Left ventricle myocardium inferior (tissue), 1 donor: ENCODE data around the gene GCNA. TPM values are rescaled to one million over a fixed set of nuclear protein-coding genes. Genes with fewer than 3 reads are reported as not detected.

Experiments
- DNase-seq: peaks from one replicate; pipeline ENCODE4 v3.0.0-alpha.2; 2020
- H3K27ac ChIP-seq: fragments of 200-600 bp; replicated peaks from 2 replicates; pipeline ENCODE4 v1.8.0; 2021
- H3K27me3 ChIP-seq: fragments of 200-600 bp; 2 replicates; pipeline ENCODE4 v1.8.0; 2021; ENCODE audit warnings: low read depth
- H3K36me3 ChIP-seq: fragments of 200-600 bp; 2 replicates; pipeline ENCODE4 v1.8.0; 2021
- H3K4me1 ChIP-seq: fragments of 200-600 bp; 2 replicates; pipeline ENCODE4 v1.8.0; 2021
- H3K4me3 ChIP-seq: fragments of 200-600 bp; 2 replicates; pipeline ENCODE4 v1.8.0; 2021; ENCODE audit warnings: mild to moderate bottlenecking, moderate library complexity
- H3K9me3 ChIP-seq: fragments of 200-600 bp; replicated peaks from 2 replicates; pipeline ENCODE4 v1.8.0; 2021
- intact Hi-C: fragments of 100-400 bp; cut with micrococcal nuclease; formaldehyde crosslinking; loops from one replicate; pipeline ENCODE4 v1.11.0; 2022
- total RNA-seq: library from RNA; stranded (reverse); fragmentation: NEBNext Ultra II Directional; extraction: Animal tissue kit (Norgen Biotek cat#: 25700); gene quantifications from one replicate; pipeline ENCODE4 v1.2.1, GENCODE V29; 2021
- TF ChIP-seq, protein P1 (sequence below): fragments of 200-600 bp; IDR thresholded peaks from 2 replicates; pipeline ENCODE4 v1.8.0; 2021; ENCODE audit warnings: antibody characterized with exemption, mild to moderate bottlenecking, borderline replicate concordance
- donor health status: DM: no; HTN: yes; CAD: no; lungs with severe emphysema.

The GCNA gene
- total RNA-seq, 1 donor from 2014 or later, result 1.4 TPM

DNA sequence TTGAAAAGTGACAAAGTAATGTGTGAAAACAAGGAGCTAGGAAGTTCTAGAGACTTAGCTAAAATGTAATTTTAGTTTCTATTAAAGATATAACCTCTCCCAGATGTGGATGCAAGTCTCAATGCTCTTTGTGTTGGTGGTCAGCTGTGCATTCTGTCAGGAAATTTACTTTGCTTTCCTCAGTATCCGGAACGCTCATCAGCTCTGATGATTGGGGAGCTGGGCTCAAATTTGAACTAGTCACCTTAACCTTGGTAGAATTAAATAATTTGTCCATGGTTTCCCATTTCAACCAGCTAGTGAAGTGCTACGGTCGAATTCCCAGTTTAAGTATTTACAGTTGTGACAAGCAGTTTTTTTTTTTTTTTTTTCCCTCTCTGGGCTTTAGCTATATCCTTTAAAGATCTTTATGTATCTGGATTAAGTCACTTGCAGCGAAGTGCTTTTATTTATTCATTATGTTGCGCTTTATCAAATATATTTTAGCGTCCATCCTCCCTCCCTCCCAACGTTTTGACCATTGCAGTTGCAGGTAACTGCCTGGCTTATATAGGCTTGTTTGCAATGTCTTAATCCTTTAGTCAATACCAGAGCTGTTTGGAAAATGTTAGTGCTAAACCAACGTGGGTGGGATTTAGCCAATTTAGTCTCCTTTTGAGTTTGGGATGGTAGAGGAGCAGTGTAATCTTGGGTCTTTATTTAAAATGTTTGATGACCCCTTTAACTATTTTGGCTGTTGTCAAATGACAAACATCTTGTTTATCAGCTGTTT lies 43.3 kb upstream of the GCNA start:
- Histone ChIP-seq H3K4me3 (peak overlapping the region; percentile 83), H3K27me3 (no peaks in the 10 kb centered on the region), H3K9me3 (no peaks in the 10 kb centered on the region), H3K36me3 (peaks cover 11% of the 10 kb centered on the region), H3K27ac (peak overlapping the region; percentile 94), H3K4me1 (peaks cover 42% of the 10 kb centered on the region)
- TF ChIP-seq, protein P1, sequence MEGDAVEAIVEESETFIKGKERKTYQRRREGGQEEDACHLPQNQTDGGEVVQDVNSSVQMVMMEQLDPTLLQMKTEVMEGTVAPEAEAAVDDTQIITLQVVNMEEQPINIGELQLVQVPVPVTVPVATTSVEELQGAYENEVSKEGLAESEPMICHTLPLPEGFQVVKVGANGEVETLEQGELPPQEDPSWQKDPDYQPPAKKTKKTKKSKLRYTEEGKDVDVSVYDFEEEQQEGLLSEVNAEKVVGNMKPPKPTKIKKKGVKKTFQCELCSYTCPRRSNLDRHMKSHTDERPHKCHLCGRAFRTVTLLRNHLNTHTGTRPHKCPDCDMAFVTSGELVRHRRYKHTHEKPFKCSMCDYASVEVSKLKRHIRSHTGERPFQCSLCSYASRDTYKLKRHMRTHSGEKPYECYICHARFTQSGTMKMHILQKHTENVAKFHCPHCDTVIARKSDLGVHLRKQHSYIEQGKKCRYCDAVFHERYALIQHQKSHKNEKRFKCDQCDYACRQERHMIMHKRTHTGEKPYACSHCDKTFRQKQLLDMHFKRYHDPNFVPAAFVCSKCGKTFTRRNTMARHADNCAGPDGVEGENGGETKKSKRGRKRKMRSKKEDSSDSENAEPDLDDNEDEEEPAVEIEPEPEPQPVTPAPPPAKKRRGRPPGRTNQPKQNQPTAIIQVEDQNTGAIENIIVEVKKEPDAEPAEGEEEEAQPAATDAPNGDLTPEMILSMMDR, result no peak
- intact Hi-C loops, result no loop called here
- DNase-seq, result no peak

DNA sequence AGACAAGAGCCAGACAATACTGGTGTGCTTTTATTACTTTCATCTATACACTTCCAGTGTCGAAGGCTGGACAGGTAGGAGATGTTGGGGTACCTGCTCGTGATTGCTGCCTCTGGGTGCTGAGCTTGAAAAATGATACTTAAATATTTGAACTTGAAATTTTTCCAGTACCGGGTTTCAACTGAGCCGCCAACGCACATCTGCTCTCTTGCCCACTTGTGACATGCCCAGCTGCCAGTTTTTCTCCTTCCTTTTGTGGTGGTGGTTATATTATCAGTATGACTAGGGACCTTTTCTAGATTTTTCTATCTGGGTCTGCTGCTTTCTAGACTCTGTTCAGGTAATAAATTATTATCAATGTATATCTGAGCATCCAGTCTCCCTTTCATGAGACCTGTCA lies 42.0 kb upstream of the GCNA start:
- TF ChIP-seq, protein P1, result no peak
- H3K27ac ChIP-seq, result peak overlapping the region; percentile 94
- peaks cover 56% of the 10 kb centered on the region for H3K4me1 ChIP-seq
- H3K27me3 ChIP-seq, result no peaks in the 10 kb centered on the region
- intact Hi-C loops, result no loop called here
- peak overlapping the region; percentile 83 for H3K4me3 ChIP-seq
- no peaks in the 10 kb centered on the region for H3K9me3 ChIP-seq
- no peak for DNase-seq
- H3K36me3 ChIP-seq, result peaks cover 11% of the 10 kb centered on the region

DNA sequence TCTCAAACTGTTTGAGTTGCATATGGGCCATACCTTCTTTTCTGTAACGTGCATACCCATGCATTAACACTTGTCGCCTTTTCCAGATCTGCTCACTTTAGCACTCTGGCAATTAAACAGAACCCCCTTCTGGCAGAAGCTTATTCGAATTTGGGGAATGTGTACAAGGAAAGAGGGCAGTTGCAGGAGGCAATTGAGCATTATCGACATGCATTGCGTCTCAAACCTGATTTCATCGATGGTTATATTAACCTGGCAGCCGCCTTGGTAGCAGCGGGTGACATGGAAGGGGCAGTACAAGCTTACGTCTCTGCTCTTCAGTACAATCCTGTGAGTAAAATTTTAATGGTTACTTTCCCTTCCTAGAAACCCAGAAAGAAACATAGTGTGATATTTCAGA lies 40.5 kb upstream of the GCNA start:
- intact Hi-C loops, result no loop called here
- no peak overlapping the region for H3K4me3 ChIP-seq

DNA sequence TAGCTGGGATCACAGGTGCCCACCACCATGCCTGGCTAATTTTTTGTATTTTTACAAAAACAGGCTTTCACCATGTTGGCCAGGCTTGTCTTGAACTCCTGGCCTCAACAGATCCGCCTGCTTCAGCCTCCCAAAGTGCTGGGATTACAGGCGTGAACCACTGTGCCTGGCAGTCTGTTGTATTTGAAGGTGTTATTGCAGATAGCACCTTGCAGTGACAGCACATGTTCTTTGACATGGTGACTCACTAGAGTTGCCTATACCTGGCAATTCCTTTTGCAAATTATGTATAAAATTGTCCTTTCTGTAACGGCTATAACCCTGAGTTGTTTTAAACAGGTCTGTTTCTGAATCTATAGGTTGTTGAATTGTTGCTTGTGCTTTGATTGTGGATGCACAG lies 37.4 kb upstream of the GCNA start:
- TF ChIP-seq, protein P1, result no peak
- Histone ChIP-seq H3K36me3 (peaks cover 11% of the 10 kb centered on the region), H3K27ac (peak overlapping the region; percentile 12), H3K4me3 (peak overlapping the region; percentile 14), H3K9me3 (no peaks in the 10 kb centered on the region), H3K27me3 (no peaks in the 10 kb centered on the region), H3K4me1 (peaks cover 98% of the 10 kb centered on the region)
- intact Hi-C loops, result no loop called here
- DNase-seq, result no peak

More for the DNA sequence above, 40.5 kb upstream of the GCNA start:
- no peak for DNase-seq
- Histone ChIP-seq H3K9me3 (no peaks in the 10 kb centered on the region), H3K27ac (no peak overlapping the region), H3K4me1 (peaks cover 70% of the 10 kb centered on the region), H3K36me3 (peaks cover 11% of the 10 kb centered on the region), H3K27me3 (no peaks in the 10 kb centered on the region)
- TF ChIP-seq, protein P1, result no peak

DNA sequence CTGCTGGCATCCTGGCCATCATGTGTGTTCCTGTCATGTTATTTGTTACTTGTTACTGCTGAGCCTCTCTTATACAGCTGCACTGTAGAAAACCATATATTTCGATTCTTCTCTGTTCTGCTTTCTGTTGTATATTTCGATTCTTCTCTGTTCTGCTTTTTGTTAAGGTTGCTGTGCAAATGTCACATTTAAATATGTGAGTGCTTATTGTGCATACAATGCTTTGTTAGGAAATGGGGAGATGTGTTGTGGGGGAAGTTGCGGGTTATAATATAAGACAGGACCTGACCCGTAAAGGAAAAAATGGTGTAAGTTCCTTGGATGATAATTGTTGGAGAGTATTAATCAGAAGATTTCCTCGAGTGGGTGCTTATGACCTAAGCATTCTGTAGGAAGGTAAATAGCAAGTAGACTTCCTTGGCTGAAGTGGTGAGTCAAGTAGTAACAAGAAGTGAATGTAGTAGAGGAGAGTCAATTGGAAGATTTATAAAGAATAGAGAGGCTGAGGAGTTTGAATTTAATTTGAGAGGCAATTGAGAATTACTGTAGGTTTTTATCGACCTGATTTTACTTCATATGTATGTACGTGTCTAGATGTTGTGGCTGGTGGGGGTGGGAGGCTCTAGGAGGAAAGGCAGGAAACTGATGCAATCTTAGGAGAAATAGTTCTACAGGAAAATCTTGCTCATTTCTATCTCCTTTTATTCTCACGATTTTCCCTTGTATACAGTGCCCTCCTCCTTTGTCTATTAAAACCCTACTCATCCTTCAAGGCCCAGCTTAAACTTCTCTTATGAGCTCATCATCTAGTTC lies 36.8 kb upstream of the GCNA start:
- peak overlapping the region; percentile 14 for H3K4me3 ChIP-seq
- DNase-seq, result no peak
- TF ChIP-seq, protein P1, result no peak
- no peaks in the 10 kb centered on the region for H3K27me3 ChIP-seq
- H3K36me3 ChIP-seq, result peaks cover 15% of the 10 kb centered on the region
- intact Hi-C loops, result no loop called here
- H3K9me3 ChIP-seq, result no peaks in the 10 kb centered on the region
- H3K27ac ChIP-seq, result peak overlapping the region; percentile 33
- H3K4me1 ChIP-seq, result peaks cover 92% of the 10 kb centered on the region
